DOHH2 (cell line): ENCODE data around the gene C1orf226.

Source experiments
- H3F3A ChIP-seq: fragments of 200-600 bp; sonication (generic), shearing (Covaris generic); 2 replicates; pipeline ENCODE4 v1.6.0; 2016; ENCODE audit warnings: antibody characterized with exemption, mild to moderate bottlenecking; ENCODE audit not compliant: control insufficient read depth, insufficient read depth
- H3K27ac ChIP-seq: fragments of 200-600 bp; sonication (generic); 2 replicates; pipeline ENCODE4 v1.5.1; 2014; ENCODE audit warnings: low read depth, mild to moderate bottlenecking, low read length, moderate library complexity
- H3K27me3 ChIP-seq: fragments of 200-600 bp; sonication (generic); 2 replicates; pipeline ENCODE4 v1.6.1; 2014; ENCODE audit warnings: mild to moderate bottlenecking, low read length, mixed read lengths; ENCODE audit not compliant: control insufficient read depth
- H3K36me3 ChIP-seq: fragments of 200-600 bp; sonication (generic); 2 replicates; pipeline ENCODE4 v1.6.1; 2014; ENCODE audit warnings: mild to moderate bottlenecking, low read length, moderate library complexity, mixed read lengths; ENCODE audit not compliant: control insufficient read depth
- H3K4me1 ChIP-seq: fragments of 200-600 bp; sonication (generic); 2 replicates; pipeline ENCODE4 v1.6.1; 2014; ENCODE audit warnings: mild to moderate bottlenecking, low read length, mixed read lengths; ENCODE audit not compliant: control insufficient read depth
- H3K4me2 ChIP-seq: fragments of 200-600 bp; sonication (generic); 2 replicates; pipeline ENCODE4 v1.6.0; 2014; ENCODE audit warnings: mild to moderate bottlenecking, low read length, moderate library complexity
- H3K4me3 ChIP-seq: fragments of 200-600 bp; sonication (generic); 2 replicates; pipeline ENCODE4 v1.5.1; 2014; ENCODE audit warnings: mild to moderate bottlenecking, low read length, mixed read lengths
- H3K79me2 ChIP-seq: fragments of 200-600 bp; sonication (generic); 2 replicates; pipeline ENCODE4 v1.6.1; 2014; ENCODE audit warnings: mild to moderate bottlenecking, low read length, mixed read lengths; ENCODE audit not compliant: control insufficient read depth
- H3K9me2 ChIP-seq: fragments of 200-600 bp; sonication (generic); replicated peaks from 2 replicates; pipeline ENCODE4 v1.6.1; 2014; ENCODE audit warnings: mild to moderate bottlenecking, low read length, mixed read lengths; ENCODE audit not compliant: control insufficient read depth
- H3K9me3 ChIP-seq: fragments of 200-600 bp; sonication (generic); 2 replicates; pipeline ENCODE4 v1.6.1; 2014; ENCODE audit warnings: antibody characterized with exemption, low read length, mixed read lengths; ENCODE audit not compliant: control insufficient read depth, insufficient read depth
- H4K20me1 ChIP-seq: fragments of 200-600 bp; sonication (generic); 2 replicates; pipeline ENCODE4 v1.6.0; 2014; ENCODE audit warnings: low read depth, mild to moderate bottlenecking, antibody characterized with exemption, low read length, moderate library complexity; ENCODE audit not compliant: control insufficient read depth, insufficient read depth
- CTCF ChIP-seq: fragments of 200-600 bp; sonication (generic); IDR thresholded peaks from one replicate; pipeline ENCODE4 v1.5.1; 2014; ENCODE audit warnings: antibody characterized with exemption, mild to moderate bottlenecking, low read depth, low read length; ENCODE audit not compliant: poor library complexity, severe bottlenecking
- EZH2phosphoT487 ChIP-seq: fragments of 200-600 bp; sonication (generic); IDR thresholded peaks from 2 replicates; pipeline ENCODE4 v1.6.1; 2017; ENCODE audit warnings: borderline replicate concordance, mild to moderate bottlenecking, antibody characterized with exemption, low read length, moderate library complexity, mixed read lengths

The C1orf226 gene

DNA sequence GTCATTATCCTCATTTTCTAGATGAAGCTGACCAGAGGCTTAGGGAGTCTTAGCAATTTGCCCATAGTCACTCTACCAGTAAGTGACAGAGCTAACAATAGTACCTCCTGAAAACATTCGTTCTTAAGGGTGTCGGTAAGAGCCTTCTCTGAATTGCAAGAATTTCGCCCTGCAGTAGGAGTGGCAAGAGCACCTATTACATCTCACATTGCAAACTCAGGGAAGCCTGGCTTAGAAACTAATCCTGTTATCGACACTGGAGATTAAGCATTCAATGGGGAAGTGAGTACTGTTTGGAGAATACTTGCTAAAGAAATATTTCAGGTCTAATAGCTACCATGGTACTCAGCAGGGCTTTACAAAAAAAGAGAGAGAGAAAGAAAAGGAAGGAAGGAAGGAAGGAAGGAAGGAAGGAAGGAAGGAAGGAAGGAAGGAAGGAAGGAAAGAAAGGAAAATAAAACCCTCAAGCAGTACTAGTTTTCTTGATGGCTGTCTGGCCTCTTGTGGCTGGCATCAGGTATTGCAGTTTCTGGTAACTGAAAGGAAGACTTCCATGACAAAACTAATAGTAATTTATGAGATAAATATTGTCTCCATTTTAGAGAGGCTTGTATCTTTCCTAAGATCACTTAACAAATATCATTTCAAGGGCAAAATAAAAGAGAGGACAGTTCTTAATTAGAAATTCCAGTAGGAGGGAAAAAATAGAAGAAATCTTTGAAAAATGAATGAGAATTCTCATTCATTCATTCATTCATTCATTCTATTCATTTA, 10.4 kb downstream of the C1orf226 start:
- Histone ChIP-seq H3K9me3 (no peaks in the 10 kb centered on the region), H3K4me1 (no peaks in the 10 kb centered on the region), H3K36me3 (no peaks in the 10 kb centered on the region), H3K79me2 (no peaks in the 10 kb centered on the region), H3K4me3 (no peak overlapping the region), H3K4me2 (no peak overlapping the region), H3F3A (no peaks in the 10 kb centered on the region), H3K27me3 (peaks cover 18% of the 10 kb centered on the region), H3K27ac (no peak overlapping the region), H4K20me1 (no peaks in the 10 kb centered on the region), H3K9me2 (no peaks in the 10 kb centered on the region)
- peak; percentile 74 for TF ChIP-seq CTCF
- TF ChIP-seq EZH2phosphoT487, result no peak

DNA sequence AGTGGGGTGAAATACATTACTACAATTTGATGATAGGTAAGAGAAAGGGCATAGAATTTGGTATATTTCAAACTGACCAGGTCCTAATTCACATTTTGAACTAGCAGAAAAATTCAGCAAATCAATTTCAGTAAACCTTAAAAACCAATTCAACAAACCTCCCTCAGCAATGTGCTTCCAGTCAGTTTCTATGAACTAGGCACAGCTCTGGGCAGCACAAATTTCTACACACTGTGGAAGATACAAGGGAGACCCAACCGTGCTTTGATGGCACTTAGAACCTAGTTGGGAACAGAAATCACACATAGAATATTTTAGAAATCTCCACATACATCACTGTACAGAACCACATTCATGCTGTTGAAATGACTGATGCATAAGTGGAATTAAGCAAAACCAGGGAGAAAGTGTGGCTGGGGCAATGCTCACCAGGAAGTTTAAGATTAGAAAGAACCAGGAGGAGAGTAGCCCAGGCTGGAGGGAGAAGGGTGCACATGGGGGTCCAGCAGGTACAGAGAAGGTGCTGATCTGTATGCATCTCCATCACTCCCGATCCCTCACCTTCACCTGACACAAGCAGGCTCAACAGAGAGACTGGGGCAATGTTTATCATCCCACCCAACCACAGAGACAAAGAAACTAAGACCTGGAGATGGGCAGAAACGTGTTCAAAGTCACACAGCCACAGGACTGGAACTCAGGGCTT, 14.8 kb downstream of the C1orf226 start:
- Histone ChIP-seq H3K4me1 (no peaks in the 10 kb centered on the region), H3F3A (no peaks in the 10 kb centered on the region), H4K20me1 (no peaks in the 10 kb centered on the region), H3K79me2 (no peaks in the 10 kb centered on the region), H3K4me2 (no peak overlapping the region), H3K36me3 (no peaks in the 10 kb centered on the region), H3K9me2 (no peaks in the 10 kb centered on the region), H3K27ac (no peak overlapping the region), H3K27me3 (peaks cover 39% of the 10 kb centered on the region), H3K4me3 (no peak overlapping the region), H3K9me3 (no peaks in the 10 kb centered on the region)
- no peak for TF ChIP-seq EZH2phosphoT487
- no peak for TF ChIP-seq CTCF

- H3K27ac ChIP-seq, result no peak overlapping the region
- H3K4me2 ChIP-seq, result no peak overlapping the region
- H3F3A ChIP-seq, result no peaks in the 10 kb centered on the region
- H3K36me3 ChIP-seq, result no peaks in the 10 kb centered on the region
- H4K20me1 ChIP-seq, result no peaks in the 10 kb centered on the region
- H3K79me2 ChIP-seq, result no peaks in the 10 kb centered on the region
- H3K4me1 ChIP-seq, result no peaks in the 10 kb centered on the region
- H3K4me3 ChIP-seq, result no peak overlapping the region
- no peaks in the 10 kb centered on the region for H3K9me3 ChIP-seq
- no peaks in the 10 kb centered on the region for H3K9me2 ChIP-seq
- peaks cover 37% of the 10 kb centered on the region for H3K27me3 ChIP-seq
- no peak for TF ChIP-seq CTCF
- TF ChIP-seq EZH2phosphoT487, result no peak
Measured at GRCh38 chr1:162397039-162397448, 15.5 kb downstream of the C1orf226 start.
